ENCODE measurements around the gene PIP5K1C.
A peak's percentile ranks its signal among the peaks of the same experiment; 100 is the strongest.
"Not testable (repeated sequence)": the region's sequence is repeated elsewhere in the genome, so short reads cannot be mapped to it uniquely, and the experiment has no call there.

Gene PIP5K1C

DNA sequence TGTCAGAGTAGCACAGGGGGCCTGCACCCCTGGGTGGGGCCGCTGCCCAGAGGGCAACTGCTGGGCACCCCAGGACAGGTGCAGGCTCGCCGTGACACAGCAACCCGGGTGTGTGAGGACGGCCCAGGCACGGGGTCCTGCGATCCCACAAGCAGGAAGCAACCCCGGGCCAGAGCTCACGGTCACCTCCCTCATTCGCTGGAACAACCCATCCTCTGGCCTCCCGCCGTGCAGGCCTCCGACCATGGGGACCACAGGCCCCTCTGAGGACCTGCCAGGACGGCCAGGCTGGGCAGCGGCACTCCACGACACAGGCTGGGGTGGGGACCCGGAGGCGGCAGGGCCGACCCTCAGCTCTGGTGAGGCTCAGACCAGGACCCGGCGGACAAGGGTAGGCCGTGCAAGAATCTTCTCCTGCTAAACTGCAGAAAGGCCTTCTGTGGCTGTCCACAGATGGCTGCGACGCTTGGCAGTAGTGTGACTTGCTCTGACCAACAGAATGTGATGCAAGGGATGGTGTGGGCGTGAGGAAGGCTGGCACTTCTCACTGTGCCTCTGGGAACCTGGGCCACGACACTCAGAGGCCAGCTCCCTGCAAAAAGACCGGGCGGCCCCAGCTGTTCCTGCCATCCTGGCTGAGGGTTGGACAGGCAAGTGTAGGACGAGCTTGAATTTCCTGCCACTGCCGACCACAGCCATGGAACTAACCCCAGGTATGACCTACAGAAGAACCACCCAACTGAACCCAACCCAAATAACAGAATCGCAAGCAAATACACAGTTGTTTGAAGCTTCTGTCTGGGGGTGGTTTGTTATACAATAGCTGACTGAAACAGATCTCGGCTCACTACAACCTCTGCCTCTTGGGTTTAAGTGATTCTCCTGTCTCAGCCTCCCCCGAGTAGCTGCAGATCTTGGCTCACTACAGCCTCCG, 26.5 kb downstream of the PIP5K1C start:
- DNase-seq (ENCODE audit: low read depth): no peak

GRCh38 chr19:3672993-3673392, 27.3 kb downstream of the PIP5K1C start:
- DNase-seq (ENCODE audit: low read depth): no peak

DNA sequence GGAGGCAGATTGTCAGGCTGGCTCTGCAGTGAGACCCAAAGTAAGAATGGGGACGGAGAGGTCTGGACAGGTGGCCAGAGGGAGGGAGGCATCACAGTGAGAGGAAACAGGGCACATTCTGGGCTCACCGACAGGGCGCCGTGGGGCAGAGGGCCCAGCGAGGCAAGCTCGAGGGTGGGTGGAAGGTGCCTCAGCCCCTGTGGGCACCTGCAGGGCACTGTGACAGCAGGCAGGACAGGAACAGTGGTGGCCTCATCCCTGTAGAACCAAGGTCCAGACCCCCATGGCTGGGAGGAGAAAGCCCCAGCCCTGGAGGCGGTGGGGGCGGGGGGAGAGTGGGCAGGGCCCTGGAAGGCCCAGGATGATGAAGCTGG, 27.7 kb downstream of the PIP5K1C start:
- DNase-seq (ENCODE audit: low read depth): no peak

GRCh38 chr19:3671680-3672574, 28.3 kb downstream of the PIP5K1C start:
- peak; percentile 57 for DNase-seq (ENCODE audit: low read depth)

GRCh38 chr19:3670796-3671679, 29.2 kb downstream of the PIP5K1C start:
- DNase-seq (ENCODE audit: low read depth): peak; percentile 76

GRCh38 chr19:3669947-3670795, 30.1 kb downstream of the PIP5K1C start:
- no peak for DNase-seq (ENCODE audit: low read depth)

- no peak for DNase-seq (ENCODE audit: low read depth)
Measured at GRCh38 chr19:3669082-3669946, 31.0 kb downstream of the PIP5K1C start.

- DNase-seq (ENCODE audit: low read depth): no peak
Measured at GRCh38 chr19:3668331-3669081, 31.8 kb downstream of the PIP5K1C start.

- no peak for DNase-seq (ENCODE audit: low read depth)
Measured at GRCh38 chr19:3667766-3668165, 32.5 kb downstream of the PIP5K1C start.

- DNase-seq (ENCODE audit: low read depth): no peak
Measured at GRCh38 chr19:3667037-3667638, 33.1 kb downstream of the PIP5K1C start.

DNA sequence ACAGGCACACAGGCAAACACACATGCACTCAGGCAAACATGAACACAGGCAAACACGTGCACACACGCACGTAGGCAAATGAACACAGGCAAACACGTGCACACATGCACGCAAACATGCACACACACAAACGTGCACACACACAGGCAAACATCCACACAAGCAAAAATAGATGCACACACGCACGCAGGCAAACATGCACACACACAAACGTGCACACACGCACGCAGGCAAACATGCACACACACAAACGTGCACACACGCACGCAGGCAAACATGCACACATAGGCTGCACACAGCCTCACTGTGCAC, 33.8 kb downstream of the PIP5K1C start:
- DNase-seq (ENCODE audit: low read depth): not testable (repeated sequence)

DNA sequence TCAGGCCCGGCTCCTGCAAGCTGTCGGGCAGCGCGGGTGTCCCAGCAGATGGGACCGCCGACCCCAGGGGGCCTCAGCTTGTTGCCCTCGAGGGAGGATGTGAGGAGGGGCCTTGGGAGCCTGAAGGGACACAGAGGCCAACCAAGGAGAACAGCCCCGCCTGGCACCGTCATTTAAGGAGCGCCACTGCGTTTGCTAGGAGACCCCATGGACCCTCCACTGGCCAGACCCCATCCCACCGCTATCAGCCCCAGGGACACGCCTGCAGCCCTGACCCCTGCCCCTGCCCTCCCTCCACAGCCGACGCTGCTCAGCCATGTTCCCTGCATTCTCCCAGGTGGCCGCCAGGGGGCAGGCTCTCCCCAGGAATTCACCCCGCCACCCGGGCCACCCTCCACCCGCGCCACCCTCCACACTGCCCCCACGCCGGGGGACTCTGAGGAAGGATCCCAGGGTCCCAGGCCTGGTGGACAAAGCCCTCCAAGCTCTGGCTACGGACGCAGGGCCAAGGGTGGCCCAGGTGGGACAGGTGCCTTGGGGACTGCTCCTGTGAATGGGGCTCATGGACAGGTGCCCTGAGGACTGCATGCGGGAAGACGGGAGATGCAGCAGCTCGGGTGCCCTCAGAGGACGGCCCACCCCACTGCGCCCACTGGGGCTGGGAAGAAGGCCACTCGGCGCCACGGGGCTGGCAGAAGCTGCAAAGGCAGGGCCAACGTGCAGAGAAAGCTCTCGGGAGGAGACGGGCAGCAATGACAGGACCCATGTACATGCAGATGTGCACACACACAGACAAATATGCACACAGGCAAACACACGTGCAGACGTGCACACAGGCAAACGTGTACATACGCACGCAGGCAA, 34.4 kb downstream of the PIP5K1C start:
- DNase-seq (ENCODE audit: low read depth): no peak

- no peak for DNase-seq (ENCODE audit: low read depth)
Measured at GRCh38 chr19:3664879-3665642, 35.2 kb downstream of the PIP5K1C start.

DNA sequence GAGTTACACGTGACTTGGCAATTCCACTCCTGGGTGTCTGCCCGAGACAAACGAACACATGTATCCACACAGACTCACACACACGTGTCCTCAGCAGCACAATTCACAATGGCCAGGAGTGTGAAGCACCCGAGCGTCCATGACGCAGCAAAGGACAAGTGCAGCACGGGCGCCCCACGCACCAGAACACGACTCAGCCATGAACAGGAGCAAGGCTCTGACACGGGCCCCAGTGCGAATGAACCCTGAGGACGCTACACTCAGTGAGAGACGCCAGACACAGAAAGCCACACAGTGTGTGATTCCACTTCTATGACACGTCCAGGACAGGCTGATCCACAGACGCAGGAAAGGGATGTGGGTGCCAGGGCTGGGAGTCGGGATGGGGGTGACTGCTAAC, 36.4 kb downstream of the PIP5K1C start:
- no peak for DNase-seq (ENCODE audit: low read depth)

GRCh38 chr19:3661284-3662238, 38.7 kb downstream of the PIP5K1C start:
- no peak for DNase-seq (ENCODE audit: low read depth)

All from CMK (cell line).